ENCODE data around the gene MARCKSL1. TPM values are rescaled to one million over a fixed set of nuclear protein-coding genes. Genes with fewer than 3 reads are reported as not detected.

The MARCKSL1 gene
- total and polyA plus RNA-seq, 2 of the 8 experiments (the other 6 are each of a cell fraction or from before 2014, with no cell fraction given), result 536 to 558 TPM

- TF ChIP-seq GTF2F1 (IDR thresholded peaks at IDR 0.05; ENCODE audit: borderline replicate concordance, low read depth, low read length) (no peak), MAX (IDR thresholded peaks at IDR 0.05) (no peak), BCL11A (IDR thresholded peaks at IDR 0.05; ENCODE audit: low read depth in 2 of 2, low read length in 2 of 2) (no peak), ATF3 (IDR thresholded peaks at IDR 0.05; ENCODE audit: insufficient read depth, low read depth, low read length) (no peak), SP1 (IDR thresholded peaks at IDR 0.05; ENCODE audit: low read depth, low read length) (0 out of 2 replicates have a peak, but pooled peaks have one; percentile 73), USF2 (IDR thresholded peaks at IDR 0.05; ENCODE audit: low read length) (no peak), NANOG (IDR thresholded peaks at IDR 0.05; ENCODE audit: insufficient read depth, low read depth, low read length, poor library complexity, severe bottlenecking) (no peak), SIRT6 (IDR thresholded peaks at IDR 0.05; ENCODE audit: low read length) (no peak), CHD2 (IDR thresholded peaks at IDR 0.05; ENCODE audit: low read length) (no peak), SP2 (IDR thresholded peaks at IDR 0.05; ENCODE audit: low read length) (no peak), ZNF274 (IDR thresholded peaks at IDR 0.05; ENCODE audit: borderline replicate concordance, extremely low read depth, low read length) (no peak), CBX8 (IDR thresholded peaks at IDR 0.05; ENCODE audit: borderline replicate concordance, low read depth, low read length) (no peak), SUZ12 (IDR thresholded peaks at IDR 0.05; ENCODE audit: low read length) (no peak), E2F6 (IDR thresholded peaks at IDR 0.05) (no peak), KDM4A (IDR thresholded peaks at IDR 0.05; ENCODE audit: low read depth, low read length, severe bottlenecking) (no peak), RXRA (IDR thresholded peaks at IDR 0.05; ENCODE audit: insufficient read depth, low read depth, low read length) (no peak), ASH2L (IDR thresholded peaks at IDR 0.05; ENCODE audit: low read length) (no peak), TCF12 (IDR thresholded peaks at IDR 0.05; ENCODE audit: low read depth, low read length) (no peak), EZH2 (IDR thresholded peaks at IDR 0.05; ENCODE audit: low read depth, low read length, severe bottlenecking) (no peak), POLR2AphosphoS5 (IDR thresholded peaks at IDR 0.05; ENCODE audit: low read depth, low read length) (peak; percentile 85; the same call in 1 of the 2 replicates), PHF8 (conservative IDR thresholded peaks at IDR 0.05; ENCODE audit: low read depth, low read length) (no peak), KDM1A (IDR thresholded peaks at IDR 0.05; ENCODE audit: borderline replicate concordance, low read length) (no peak)
Observed at GRCh38 chr1:32332290-32333079, 3.5 kb downstream of the MARCKSL1 start (continued).

All from H1 (cell line).